ENCODE results near the gene MMP20.

Gene MMP20

DNA sequence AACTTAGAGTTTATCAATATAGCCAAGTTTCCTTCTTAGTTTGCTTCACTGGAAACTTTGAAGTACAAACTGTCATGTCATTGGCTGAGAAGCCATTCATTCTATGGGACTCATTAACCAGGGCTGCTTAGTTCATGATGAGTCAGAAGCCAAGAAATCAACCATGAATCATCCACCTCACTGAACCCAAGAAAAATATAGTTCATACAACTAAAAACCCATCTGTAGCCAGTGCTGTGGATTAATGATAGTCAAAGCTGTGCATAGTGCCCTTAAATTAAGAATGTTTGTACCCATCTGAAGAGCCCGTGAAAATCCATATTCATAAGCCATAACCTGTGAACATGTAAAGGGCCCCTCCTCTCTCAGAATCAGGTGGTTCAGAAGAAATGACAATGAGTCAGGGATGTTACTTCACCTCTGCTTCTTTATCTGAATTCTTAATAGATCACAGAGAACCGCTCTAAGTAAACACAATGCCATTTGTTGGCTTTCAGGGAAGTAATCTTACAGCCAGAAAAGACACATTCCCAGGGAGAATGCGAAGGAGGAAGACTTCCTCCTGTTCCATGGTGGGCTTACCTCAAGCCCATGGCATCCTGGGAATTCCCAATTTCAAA is 25.4 kb downstream of the MMP20 start:
- in situ Hi-C loops (cut with MboI; ENCODE audit: low pct_unique_long_range_greater_than_20kb, low sequenced_read_pairs, unreplicated experiment): no loop called here
- TF ChIP-seq, protein P1, sequence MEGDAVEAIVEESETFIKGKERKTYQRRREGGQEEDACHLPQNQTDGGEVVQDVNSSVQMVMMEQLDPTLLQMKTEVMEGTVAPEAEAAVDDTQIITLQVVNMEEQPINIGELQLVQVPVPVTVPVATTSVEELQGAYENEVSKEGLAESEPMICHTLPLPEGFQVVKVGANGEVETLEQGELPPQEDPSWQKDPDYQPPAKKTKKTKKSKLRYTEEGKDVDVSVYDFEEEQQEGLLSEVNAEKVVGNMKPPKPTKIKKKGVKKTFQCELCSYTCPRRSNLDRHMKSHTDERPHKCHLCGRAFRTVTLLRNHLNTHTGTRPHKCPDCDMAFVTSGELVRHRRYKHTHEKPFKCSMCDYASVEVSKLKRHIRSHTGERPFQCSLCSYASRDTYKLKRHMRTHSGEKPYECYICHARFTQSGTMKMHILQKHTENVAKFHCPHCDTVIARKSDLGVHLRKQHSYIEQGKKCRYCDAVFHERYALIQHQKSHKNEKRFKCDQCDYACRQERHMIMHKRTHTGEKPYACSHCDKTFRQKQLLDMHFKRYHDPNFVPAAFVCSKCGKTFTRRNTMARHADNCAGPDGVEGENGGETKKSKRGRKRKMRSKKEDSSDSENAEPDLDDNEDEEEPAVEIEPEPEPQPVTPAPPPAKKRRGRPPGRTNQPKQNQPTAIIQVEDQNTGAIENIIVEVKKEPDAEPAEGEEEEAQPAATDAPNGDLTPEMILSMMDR (IDR thresholded peaks at IDR 0.05; ENCODE audit: extremely low read depth, insufficient read depth, missing control alignments): no peak
- DNase-seq (ENCODE audit: low spot score): peak; percentile 43

DNA sequence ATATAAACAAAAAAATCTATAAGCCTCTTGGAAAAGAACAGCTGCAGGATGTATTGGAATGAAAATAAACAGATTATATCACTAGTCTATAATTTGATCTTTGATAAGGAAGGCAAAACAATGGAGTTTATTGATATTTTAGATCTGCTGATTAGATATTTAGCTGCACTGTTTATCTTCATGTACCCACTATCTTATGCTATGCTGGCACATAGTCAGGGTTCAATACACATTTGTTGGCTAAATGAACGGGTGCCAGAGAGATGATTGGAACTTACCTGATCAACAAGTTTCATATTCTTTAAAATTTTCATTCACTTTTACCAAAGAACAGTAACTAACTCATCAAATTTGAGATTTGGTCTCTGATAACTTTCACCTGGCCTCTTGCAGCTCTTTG is 26.9 kb downstream of the MMP20 start:
- TF ChIP-seq, protein P1 (IDR thresholded peaks at IDR 0.05; ENCODE audit: extremely low read depth, insufficient read depth, missing control alignments): no peak
- DNase-seq (ENCODE audit: low spot score): no peak
- in situ Hi-C loops (cut with MboI; ENCODE audit: low pct_unique_long_range_greater_than_20kb, low sequenced_read_pairs, unreplicated experiment): no loop called here

DNA sequence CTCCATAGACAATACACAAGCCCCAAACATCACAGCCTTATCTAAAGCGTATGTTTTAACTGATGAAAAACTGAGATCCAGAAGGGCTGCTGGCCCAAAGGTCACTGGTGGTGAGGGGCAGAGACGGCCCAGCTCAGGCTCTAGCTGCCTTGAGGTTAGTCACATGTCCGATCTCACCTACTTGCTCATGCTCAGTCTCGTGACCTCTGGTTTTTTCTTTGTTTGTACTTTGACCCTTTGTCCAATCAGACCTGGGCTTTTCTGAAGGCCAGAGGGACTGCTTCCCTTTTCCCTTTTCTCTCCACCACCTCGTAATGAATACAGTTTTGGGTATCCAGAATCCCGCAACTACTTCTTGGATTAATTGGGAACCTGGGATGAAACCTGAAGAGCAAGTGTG is 28.6 kb downstream of the MMP20 start:
- no peak for DNase-seq (ENCODE audit: low spot score)
- TF ChIP-seq, protein P1 (IDR thresholded peaks at IDR 0.05; ENCODE audit: extremely low read depth, insufficient read depth, missing control alignments): no peak
- in situ Hi-C loops (cut with MboI; ENCODE audit: low pct_unique_long_range_greater_than_20kb, low sequenced_read_pairs, unreplicated experiment): no loop called here

DNA sequence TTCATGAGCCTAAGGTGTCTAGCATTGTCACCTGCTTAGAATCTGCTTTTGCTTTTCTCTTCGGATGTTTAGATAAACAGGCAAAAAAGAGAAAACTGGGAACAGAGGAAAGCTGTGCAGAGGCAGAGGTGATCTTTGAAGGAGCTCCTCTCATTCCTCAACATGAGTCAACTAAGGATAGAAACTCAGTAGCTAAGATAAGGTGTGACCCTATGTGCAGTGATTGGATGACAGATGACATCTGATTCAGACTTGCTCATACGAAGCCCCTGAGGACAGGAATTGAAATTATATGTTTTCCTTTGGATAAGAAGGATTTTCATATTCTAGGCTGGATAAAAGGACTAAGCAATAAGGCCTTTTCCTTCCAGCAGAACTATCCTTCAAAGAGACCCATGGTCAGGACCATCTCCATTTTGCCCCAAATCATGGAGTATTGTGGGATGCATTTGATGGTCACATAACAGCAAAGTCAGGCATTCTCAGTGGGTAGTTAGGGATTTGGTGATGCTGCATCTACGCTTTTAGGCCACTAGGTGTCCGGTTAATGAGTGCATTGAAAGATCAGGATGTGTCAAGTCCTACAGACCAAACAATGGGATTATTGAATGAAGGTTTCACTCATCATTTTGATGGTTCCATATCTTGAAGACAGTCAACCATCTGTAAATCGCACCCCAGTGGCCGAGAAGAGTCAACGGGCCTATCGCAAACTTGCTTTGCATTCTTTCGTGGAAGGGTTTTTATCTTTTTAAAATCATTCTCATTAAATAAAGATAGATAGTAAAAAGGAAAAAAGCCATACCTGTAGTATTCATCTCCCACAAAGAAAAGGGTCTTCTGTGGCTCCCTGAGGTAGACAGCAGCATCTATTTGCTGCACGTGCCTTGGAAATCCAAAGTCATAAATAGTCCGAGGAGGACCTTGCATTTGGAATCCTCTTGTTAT is 32.2 kb downstream of the MMP20 start:
- DNase-seq (ENCODE audit: low spot score): no peak
- in situ Hi-C loops (cut with MboI; ENCODE audit: low pct_unique_long_range_greater_than_20kb, low sequenced_read_pairs, unreplicated experiment): no loop called here
- TF ChIP-seq, protein P1 (IDR thresholded peaks at IDR 0.05; ENCODE audit: extremely low read depth, insufficient read depth, missing control alignments): peak; percentile 42

DNA sequence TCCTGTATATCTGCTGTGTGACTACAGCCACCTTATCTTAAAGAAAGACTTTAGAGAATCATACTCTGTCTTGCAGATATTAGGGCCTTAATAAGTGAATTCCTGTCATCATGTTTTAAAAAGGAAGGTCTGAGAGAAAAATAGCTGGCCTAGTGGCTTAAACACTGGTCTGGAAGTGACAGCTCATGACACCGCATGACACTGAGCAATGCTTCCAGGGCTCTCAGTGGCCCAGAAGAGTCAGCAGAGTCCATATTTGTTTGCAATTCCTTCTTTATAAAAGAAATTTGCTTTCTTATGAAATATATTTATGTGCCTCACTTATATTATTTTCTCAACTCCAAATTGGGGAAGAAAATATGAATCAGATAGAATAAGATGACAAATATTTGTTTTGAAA is 33.0 kb downstream of the MMP20 start:
- no peak for DNase-seq (ENCODE audit: low spot score)
- TF ChIP-seq, protein P1 (IDR thresholded peaks at IDR 0.05; ENCODE audit: extremely low read depth, insufficient read depth, missing control alignments): no peak
- in situ Hi-C loops (cut with MboI; ENCODE audit: low pct_unique_long_range_greater_than_20kb, low sequenced_read_pairs, unreplicated experiment): no loop called here

DNA sequence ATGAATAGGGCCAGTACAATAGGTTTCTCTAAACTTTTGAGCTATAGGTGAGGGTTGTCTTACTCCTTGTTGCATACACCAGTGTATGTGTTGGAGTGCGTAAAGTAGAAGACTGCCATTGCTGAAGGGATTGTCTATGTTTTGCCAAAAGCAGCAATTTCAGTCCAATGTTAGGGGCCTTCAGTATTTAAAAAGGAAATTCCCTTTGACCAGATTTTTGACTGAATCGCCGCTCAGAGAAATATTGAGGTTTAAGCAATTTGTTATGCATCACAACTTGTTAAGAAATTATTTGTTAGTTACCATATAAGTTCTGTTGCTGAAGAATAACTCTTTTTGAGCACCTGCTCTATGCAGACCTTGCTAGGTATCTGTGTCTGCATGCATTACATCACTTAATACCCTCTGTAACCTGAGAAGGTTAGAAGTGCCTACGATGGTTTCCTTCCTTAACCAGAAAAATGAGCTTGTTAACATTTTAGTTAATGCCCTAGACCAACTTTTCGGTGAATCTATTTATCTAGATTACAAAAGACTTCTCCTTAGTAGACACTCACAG is 33.9 kb downstream of the MMP20 start:
- TF ChIP-seq, protein P1 (IDR thresholded peaks at IDR 0.05; ENCODE audit: extremely low read depth, insufficient read depth, missing control alignments): no peak
- in situ Hi-C loops (cut with MboI; ENCODE audit: low pct_unique_long_range_greater_than_20kb, low sequenced_read_pairs, unreplicated experiment): no loop called here
- DNase-seq (ENCODE audit: low spot score): no peak

Data from GM13977 (cell line).